Activated CD8-positive, alpha-beta memory T cell treated with anti-CD3 and anti-CD28 coated beads for 4 hours (primary cell): Measurements from ENCODE around the gene NHSL2.
"Not testable (repeated sequence)": the region's sequence is repeated elsewhere in the genome, so short reads cannot be mapped to it uniquely, and the experiment has no call there.

Experiments used
- DNase-seq, 2 donors: peaks; one replicate each; pipeline ENCODE4 v3.0.0-alpha.2; 2020; ENCODE audit warnings: low read depth in 2 of 2

NHSL2 gene

DNA sequence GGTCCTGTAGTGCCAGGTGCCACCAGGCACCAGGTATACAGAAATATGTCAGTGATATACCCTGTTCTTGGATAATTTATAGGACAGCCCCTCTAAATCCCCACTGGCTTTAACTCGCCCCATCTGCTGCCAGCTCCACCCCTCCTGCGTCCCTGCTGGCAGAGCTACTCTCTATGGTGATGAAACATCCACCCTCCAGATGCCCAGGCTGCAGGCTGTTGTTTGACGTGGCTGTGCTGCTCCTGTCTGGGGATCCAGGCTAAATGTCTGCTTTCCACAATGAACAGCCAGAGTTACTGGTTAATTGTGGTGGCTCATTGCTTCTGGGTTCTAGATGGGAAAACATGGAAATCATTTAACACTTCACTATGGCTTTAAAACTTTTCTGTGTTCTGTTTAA, 12.9 kb downstream of the NHSL2 start:
- no peak for DNase-seq

DNA sequence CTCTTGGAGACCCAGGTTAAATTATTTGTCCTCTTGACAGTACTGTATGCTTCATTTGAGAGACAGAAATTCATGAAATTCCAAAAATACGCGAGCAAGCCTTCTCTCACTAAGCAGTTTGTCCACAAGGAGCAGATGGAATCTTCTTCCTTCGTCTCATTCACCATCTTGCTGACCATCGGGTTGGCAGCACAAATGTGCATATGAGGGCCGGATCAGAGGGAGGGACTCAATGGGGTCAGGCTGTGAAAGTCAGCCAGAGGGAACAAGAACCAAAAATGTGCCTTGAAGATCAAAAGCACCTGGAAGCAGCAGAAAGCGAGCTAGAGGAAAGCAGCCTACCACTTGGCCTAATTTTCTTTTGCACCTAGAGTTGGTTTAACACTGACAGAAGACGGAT, 16.4 kb downstream of the NHSL2 start:
- DNase-seq = no peak

DNA sequence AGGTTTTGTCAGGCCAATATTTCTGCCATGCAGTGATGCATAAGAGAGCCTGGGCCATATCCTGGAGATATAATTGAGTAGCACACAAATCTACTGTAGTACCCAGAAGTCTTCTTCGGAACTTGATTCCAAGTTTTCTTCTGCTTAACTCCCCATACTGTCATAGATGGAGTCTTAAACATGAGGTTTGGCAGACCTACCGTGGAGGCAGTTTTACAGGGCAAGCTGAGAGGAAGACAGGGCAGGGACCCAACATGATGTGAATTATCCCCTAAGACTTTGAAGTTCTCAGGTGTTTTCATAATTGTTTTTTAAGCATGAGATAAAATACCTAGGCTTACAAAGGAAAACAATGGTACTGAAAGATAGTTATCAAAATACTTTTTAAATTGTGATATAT, 18.2 kb downstream of the NHSL2 start:
- DNase-seq = no peak

DNA sequence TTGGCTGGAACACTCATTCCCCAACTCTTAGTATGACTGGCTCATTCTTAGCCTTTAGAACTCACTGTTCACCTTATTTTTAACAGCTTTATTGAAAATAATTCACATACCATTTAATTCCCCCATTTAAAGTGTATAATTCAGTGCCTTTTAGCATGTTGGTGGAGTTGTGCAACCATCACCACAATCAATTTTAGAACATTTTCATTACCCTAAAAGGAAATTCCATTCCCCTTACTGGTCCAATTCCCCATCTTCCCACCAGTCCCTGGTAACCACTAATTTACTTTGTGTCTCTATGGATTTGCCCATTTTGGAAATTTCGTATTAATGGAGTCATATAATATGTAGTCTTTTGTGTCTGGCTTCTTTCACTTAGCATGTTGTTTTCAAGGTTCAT, 19.7 kb downstream of the NHSL2 start:
- no peak for DNase-seq

DNA sequence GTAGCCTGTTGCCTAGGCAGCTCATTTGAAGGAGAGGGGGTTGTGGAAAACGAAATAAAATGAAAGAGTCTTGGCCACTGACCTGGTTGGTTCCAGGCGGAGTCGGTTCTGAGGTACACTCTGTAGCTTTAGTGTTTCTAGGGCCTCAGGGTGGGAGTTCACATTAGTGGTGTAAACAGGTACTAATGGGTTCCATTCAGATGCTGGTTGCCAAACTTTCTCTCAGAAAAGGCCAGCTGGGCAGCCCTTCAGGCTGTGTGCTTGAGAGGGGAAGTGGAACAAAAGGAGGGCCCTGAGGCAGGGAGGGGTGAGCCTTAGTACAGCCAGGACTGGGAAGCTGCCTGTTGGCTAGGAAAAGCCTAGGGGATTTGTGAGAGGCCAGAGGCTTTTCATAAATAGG, 24.8 kb downstream of the NHSL2 start:
- DNase-seq = no peak

DNA sequence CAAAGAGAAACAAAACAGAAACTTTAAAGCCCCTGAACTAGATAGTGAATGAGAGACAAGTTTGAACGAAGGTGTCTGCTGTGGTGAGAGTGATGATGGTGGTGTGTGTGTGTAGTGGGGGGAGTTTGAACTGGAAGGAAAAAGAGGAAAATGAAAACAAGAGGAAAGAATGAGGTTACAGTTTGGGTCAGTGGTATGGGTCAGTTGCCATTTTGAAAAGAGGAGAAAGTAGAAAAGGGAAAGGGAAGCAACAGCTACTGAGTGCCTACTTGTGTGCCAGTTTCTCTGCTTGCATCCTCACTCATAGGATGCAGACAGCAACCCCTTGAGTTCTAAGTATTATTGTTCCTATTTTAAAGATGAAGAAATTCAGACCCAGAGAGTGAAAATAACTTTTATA, 26.0 kb downstream of the NHSL2 start:
- no peak for DNase-seq

DNA sequence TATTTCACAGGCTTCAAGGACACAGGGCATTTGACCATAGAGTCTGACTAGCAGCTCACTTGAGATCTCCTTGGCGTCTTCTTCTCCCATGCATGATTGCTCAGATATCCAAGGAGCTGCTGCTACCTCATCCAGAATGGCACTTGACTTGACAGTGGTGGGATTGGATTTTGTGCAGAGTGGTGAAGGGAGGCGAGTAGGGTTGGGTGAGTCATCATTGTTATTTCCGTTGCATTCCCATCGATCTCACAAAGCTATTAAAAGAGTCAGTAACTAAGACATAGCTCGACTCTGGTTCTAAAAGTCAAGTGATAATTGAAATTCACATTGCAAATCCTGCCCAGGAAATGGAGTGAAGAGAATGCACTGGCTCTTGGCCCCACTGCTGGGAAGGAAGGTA, 27.7 kb downstream of the NHSL2 start:
- no peak for DNase-seq

DNA sequence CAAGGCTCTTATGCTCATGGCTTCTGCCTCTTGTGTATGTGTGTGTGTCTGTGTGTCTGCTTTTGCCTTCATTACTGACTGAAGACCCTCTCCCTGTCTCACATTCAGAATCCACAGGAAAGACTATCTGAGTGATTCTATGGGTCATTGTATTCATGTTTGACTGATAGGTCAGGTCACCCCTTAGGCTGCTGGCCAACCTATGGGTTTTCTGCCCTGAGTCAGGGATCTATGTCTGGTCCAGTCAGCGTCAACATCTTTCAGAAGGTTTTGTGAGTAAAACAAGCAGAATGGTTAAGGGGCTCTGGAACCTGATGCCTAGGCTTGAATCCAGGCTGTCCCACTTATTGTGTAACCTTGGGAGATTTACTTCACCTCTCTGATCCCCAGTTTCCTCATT, 30.5 kb downstream of the NHSL2 start:
- DNase-seq = no peak

DNA sequence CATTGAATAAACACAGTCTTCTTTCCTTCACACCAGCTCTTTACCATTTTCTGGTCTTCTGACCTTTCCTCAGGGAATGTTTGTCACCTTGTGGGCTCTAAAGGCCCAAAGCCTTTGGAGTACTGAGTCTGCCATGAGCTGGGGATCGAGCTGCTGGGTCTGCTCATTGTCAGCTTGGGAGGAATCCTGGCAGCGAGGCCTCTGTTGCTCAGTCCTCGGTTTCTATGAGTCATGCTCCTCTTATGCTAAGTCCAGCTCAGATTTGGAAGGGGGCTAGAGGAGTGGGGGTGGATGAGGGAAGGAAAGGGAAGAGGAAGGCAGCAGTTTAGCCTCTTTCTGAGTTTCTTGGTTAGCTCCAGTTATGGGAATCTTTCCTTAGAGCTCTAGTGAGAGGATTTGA, 31.1 kb downstream of the NHSL2 start:
- DNase-seq = no peak

DNA sequence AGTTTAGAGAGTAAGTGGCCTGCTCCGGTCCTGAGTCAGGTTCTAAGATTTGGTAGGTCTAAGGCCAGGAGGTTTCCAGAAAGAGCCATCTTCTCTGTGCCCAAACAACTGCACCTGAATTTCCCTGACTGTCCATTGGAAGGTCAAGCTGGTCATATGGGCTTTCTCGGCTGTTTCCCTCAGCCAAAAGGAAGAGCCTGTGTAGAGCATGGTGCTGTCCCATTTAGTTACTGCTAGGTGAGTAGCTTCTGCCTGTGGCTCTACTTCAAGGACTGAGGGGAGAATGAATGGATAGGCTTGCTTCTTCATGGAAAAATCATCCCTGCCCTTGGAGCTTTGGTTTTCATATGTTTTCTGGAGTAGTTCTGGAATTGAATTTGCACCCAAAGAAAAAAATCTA, 33.7 kb downstream of the NHSL2 start:
- no peak for DNase-seq

DNA sequence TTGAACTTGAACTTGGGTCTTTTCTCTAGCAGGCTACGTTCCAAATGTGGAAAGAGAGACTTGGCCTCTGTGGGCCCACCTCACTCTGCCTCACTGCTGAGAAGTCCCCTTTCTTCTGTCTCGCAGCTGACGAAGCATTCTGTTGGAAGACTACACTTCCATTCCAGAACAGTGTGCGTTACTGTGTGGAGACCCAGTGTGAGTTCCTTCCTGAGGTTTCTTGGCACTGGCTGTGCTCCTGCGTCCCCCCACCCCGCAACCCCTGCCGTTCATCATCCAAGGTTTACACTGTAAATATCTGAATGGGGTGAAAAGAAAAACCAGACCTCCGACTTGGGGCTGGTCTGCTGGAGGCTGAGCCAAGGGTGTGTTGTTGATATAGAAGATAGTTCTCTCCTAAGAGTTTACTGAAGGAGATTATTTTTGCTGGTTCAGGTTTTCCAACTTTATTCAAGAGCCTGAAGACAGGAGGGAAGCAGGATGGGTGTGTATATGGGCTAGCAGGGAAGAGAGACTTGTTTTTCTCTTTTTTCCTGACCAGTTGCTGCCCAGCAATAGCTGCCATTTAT, 34.7 kb downstream of the NHSL2 start:
- no peak for DNase-seq

DNA sequence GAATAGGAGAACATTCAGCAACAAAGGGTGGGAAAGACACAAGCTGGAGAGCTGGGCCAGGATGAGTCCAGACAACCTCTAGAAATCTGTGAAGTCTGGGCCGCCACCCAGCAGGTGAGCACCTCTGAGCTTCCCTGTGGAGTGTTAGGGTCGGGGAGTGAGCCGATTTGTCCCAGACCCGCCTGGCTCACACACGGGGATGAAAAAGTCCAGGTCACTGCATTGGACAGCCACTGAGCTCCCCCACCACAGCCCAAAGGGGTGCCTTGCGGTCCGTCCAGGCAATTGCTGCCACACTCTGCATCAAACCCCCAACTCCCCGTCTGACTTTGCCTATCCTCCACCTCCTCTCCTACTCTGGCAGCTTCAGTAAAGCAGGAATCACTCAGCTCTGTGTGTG, 38.7 kb downstream of the NHSL2 start:
- DNase-seq = no peak

DNA sequence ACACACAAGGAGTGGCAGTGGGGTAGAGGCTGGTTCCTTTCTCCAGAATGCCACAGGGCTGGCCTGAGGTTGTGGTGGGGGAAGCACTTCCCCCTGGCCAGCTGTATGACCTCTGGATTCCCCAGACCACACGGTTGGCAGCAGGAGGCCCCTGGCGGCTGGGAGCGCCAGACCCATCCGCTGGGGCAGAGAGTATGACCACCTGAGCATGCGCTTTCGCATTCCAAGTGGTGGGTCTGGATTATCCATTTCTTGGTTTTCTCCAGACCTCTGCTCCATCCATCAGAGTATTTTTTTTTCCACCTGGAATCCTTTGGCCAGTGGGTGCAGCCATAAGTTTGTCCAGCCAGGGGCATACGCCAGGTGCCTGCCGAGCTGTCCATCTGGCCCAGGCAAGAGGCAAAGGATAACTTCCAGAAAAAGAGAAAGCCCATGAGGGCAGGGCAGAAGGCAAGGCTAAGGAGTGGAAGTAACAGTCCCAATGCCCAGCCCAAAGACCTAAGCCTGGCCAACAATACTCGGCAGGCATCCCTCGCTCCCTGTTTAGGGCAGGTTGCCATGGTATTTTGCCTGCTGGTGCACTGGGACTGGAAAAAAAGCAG, 39.3 kb downstream of the NHSL2 start:
- no peak for DNase-seq

DNA sequence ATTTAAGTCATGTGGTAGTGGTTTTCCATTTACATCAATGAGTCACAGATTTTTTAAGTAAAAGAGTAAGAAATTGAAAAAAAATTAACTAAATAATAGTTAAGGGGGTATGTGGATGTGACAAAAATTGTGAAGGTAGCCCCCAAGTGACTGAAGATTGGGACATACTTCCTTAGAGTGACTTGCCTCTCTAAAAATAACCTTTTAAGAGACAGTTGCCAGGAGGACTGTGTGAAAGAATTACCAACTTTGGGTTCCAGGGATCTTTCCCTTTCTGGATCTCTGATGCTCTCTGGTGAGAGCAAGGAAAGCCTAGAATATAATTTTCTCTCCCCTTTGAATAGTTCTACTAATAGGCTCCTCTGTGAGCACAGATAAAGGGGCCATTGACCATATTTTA, 42.7 kb downstream of the NHSL2 start:
- DNase-seq = no peak

DNA sequence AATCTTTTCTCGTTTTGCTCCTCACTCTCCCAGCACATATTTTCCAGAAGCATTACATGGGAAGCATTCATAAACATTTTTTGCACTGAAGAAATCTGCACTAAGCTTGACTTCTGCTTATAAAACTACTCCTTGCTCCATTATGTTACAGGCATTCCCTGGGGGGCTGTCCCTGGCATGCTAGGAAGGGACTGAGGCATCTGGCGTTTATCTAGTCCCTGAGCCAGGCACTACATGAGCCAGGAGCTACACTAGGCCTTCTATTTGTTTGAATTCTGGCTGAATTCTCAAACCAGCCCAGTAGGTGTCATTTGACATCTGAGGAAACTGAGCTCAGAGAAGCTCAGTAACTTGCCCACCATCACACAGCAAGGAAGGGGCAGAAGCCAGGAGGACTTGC, 43.3 kb downstream of the NHSL2 start:
- DNase-seq = no peak

DNA sequence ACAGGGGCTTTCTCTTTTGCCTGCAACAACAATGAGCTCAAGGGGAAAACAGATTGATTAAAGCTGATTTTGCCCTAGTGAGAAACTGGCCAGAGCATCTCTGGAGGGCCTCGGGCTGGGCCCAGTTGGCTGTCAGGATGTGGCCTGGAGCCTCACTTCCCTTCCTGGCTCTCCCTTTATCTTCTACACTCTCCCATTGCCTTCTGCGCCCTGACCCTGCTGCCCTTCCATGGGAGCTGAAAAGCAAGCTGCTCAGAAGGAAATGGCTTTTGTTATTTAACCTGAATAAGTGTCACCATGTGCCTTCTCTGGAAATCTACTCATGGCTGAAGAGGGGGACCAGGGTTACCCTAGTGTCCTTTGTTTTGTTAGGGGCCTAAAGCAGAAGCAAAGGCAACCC, 43.8 kb downstream of the NHSL2 start:
- DNase-seq = no peak

DNA sequence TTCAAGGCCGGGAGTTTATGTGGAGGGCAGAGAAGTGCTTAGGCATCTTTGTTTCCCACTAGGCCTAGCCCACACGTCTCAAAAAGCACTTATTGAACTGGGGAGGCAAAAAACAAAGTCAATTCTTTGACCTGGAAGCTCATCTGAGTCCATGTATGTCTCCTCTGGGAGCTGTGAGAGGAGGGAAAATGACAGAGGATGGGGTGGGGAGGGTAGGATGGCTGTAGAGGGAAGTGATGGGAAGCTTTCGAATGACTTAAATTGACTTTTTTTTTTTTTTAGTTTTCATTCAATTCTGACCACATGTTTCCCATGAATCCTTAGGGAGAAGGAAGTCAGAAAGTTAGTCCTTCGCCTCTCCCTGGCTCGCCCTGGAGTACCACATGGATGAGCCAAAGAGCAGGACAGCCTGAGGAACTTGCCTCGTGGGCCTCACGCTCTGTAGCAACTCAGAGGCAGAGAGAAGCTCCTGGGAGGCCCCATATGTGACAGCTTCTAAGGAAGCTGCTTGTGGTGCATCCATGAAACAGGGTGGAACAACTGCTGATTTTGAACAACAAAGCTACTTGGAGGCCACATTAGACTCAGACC, 45.0 kb downstream of the NHSL2 start:
- DNase-seq = no peak

DNA sequence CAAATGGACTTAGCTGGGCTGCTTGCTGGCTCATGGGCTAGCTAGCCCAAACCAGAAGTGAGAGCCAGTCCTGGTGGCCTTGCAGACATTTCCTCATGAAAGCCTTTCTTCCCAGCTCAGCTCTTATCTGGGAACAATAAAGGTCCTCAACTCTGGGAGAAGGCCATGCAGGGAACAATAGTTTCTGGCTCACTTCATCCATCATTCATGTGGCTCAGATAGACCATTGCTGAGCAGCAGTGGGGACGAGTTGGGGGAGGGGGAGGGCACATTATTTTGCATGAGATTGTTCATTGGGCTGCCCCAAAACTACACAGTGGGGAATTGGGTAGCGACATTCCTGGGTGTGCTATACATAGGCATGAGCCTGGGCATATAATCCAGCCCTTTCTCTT, 47.6 kb downstream of the NHSL2 start:
- DNase-seq = no peak

DNA sequence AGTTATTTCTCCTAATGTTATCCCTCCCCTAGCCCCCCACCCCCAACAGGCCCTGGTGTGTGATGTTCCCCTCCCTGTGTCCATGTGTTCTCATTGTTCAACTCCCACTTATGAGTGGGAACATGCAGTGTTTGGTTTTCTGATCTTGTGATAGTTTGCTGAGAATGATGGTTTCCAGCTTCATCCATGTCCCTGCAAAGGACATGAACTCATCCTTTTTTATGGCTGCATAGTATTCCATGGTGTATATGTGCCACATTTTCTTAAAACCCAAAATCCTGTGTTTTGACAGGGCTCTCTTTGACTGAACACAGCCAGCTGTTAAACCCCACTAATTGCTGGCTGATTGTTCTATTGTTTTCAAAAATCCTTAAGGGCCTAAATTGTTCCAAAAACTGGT, 53.5 kb downstream of the NHSL2 start:
- not testable (repeated sequence) for DNase-seq

DNA sequence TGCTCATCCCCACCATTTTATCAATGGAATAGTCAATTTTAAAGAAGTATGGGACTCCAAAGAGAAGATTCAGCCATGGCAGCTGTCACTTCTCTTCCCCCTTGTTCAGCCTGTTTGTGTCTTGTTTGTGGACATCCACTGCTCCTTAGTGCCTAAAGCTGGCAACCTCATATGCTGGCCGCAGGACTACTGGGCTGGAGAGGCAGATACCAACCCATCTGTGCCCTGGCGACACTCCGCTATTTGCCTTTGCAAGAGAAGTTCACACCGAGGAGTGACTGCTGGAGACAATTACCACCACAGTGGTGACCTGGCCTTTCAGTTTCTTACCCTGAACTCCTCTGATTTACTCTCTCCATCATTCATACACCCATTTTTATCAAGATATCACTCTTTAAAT, 64.3 kb downstream of the NHSL2 start:
- DNase-seq = no peak

DNA sequence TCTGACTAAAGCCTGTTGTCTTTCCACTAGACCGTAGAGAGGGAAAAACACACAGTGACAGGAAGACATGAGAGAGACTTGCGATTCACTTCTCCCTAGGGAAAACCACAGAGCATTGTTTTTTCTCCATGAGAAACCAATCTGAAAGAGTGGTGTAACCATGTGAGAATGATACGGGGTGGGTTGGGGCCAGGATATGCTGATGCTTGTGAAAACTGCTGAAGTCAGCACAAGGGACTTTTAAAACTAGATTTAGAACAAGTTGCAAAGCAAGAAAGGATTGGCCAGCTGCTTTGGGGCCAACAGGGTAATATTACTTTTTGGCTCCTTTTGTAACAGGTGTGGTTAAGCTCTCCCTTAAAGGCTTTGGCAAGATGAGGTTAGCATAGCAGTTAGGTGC, 66.1 kb downstream of the NHSL2 start:
- DNase-seq = no peak

DNA sequence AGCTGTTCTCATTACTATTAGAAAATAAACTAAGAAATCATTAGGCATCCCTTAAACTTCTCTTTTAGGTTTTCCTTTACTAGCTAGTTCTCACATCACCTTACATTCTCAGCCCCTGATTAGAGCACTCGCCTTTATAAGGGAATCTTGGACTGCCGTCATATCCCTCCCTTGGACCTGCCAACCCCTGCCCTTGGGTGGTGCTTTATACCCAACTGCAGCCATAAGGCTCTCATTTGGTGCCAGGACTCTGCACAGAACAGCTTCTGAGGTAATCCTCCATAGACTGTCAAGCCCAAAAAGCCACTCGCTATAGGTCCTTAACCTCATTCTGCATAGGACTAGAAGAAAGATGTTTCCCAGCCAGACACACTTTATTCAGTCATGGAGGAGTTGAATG, 67.5 kb downstream of the NHSL2 start:
- no peak for DNase-seq

DNA sequence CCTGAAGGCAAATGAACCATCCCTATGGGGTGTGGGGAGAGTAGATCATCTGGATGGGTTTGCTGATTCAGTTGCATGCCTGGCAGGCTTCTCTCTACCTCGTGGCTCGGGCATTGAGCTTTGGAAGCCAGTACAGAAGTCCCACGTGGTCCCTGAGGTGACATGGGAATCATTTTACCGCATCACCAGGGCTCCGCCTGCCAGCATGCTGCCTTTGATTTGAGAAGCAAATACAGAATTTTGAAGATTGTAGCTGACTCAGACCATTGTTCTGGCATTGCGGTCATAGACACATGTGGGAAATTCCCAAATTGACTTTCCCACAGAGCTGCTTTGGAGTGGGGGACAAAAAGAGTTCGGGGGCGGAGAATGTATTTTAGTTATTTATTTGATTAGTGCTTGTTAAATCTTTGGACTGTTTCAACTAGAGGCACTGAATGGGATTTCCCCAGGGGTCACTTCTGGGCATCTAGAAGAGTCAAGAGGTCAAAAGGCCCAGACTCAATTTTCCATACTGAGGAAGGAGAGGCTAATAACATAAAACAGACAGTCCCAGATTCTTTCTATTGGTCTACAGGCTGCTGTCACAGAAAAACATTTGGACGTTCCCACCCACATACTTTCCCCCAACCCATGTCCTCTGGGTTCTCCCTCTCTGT, 79.3 kb downstream of the NHSL2 start:
- no peak for DNase-seq
